Endothelial cell of umbilical vein (primary cell): ENCODE data around the gene CLEC12A. TPM values are rescaled to one million over a fixed set of nuclear protein-coding genes. Genes with fewer than 3 reads are reported as not detected.

Source experiments
- BruUV-seq: library from RNA; stranded (reverse); fragments of 400-500 nt; replicated peaks from 2 replicates; lab custom pipeline; 2021; lab: Mats Ljungman, UMichigan
- CTCF ChIA-PET: fragments of 300-600, 350-600 bp; sonication (Branson Sonifier 250); formaldehyde crosslinking; loops from one replicate; lab custom pipeline; 2021; ENCODE audit warnings: antibody characterized with exemption, inconsistent platforms; lab: Charles Lee
- POLR2A ChIA-PET: fragments of 300-600, 350-600 bp; sonication (Branson Sonifier 250); formaldehyde crosslinking; loops from one replicate; lab custom pipeline; 2021; ENCODE audit warnings: antibody characterized with exemption, inconsistent platforms; lab: Charles Lee
- DNase-seq: peaks from one replicate; pipeline ENCODE4 v3.0.0-alpha.2; 2011; ENCODE audit warnings: low read depth, low spot score
- FAIRE-seq: peaks from 2 replicates; lab custom pipeline; 2011; peaks lifted over from hg19 to GRCh38; lab: Jason Lieb, UNC
- H2AFZ ChIP-seq: 2 replicates; pipeline ENCODE4 v1.6.0; 2012; ENCODE audit warnings: low read depth, low read length, control low read depth, inconsistent platforms
- H3K27ac ChIP-seq: 2 replicates; pipeline ENCODE4 v1.5.1; 2011; ENCODE audit warnings: low read depth, mild to moderate bottlenecking, control low read depth, low read length, moderate library complexity; ENCODE audit not compliant: insufficient read depth
- H3K27me3 ChIP-seq, 2 experiments: 2 replicates each; pipeline versions ENCODE4 v1.6.0 to v1.6.1; 2011; ENCODE audit warnings: low read length in 2 of 2, mixed read lengths in 1 of 2; ENCODE audit not compliant: control insufficient read depth in 2 of 2, insufficient read depth in 2 of 2
- H3K36me3 ChIP-seq, 2 experiments: 2 replicates in 1 of 2; 3 replicates in 1 of 2; pipeline ENCODE4 v1.5.1; 2011; ENCODE audit warnings: low read length in 2 of 2, mild to moderate bottlenecking in 1 of 2, moderate library complexity in 1 of 2; ENCODE audit not compliant: control insufficient read depth in 2 of 2, insufficient read depth in 2 of 2; ENCODE audit errors: extremely low read depth in 1 of 2
- H3K4me1 ChIP-seq: 3 replicates; pipeline ENCODE4 v1.5.1; 2011; ENCODE audit warnings: mild to moderate bottlenecking, low read length; ENCODE audit not compliant: control insufficient read depth, insufficient read depth; ENCODE audit errors: extremely low read depth
- H3K4me2 ChIP-seq: 2 replicates; pipeline ENCODE4 v1.6.1; 2011; ENCODE audit warnings: low read length, control low read depth, mixed read lengths; ENCODE audit not compliant: insufficient read depth
- H3K4me3 ChIP-seq, 3 experiments: fragments of 200-600 bp in 1 of 3; sonication (generic), shearing (Covaris generic) in 1 of 3; replicated peaks in 1 of 3; 2 replicates each; pipeline ENCODE4 v1.5.1; 2011 to 2016; ENCODE audit warnings: control low read depth in 3 of 3, low read length in 3 of 3, mild to moderate bottlenecking in 2 of 3, inconsistent platforms in 1 of 3, low read depth in 1 of 3, moderate library complexity in 1 of 3; ENCODE audit not compliant: insufficient read depth in 1 of 3
- H3K79me2 ChIP-seq: 2 replicates; pipeline ENCODE4 v1.6.0; 2012; ENCODE audit warnings: low read length, inconsistent platforms; ENCODE audit not compliant: control insufficient read depth, insufficient read depth
- H3K9ac ChIP-seq: replicated peaks from 2 replicates; pipeline ENCODE3; 2011; ENCODE audit warnings: low read length, control low read depth; ENCODE audit not compliant: insufficient read depth; ENCODE audit errors: extremely low read depth
- H3K9me1 ChIP-seq: replicated peaks from 3 replicates; pipeline ENCODE4 v1.6.0; 2011; ENCODE audit warnings: mild to moderate bottlenecking, low read length; ENCODE audit not compliant: control insufficient read depth, insufficient read depth; ENCODE audit errors: extremely low read depth
- H3K9me3 ChIP-seq: replicated peaks from 2 replicates; pipeline ENCODE4 v1.5.1; 2012; ENCODE audit warnings: low read length, inconsistent platforms; ENCODE audit not compliant: control insufficient read depth, insufficient read depth
- H4K20me1 ChIP-seq: replicated peaks from 2 replicates; pipeline ENCODE3; 2011; ENCODE audit warnings: mild to moderate bottlenecking, low read length; ENCODE audit not compliant: control insufficient read depth, insufficient read depth; ENCODE audit errors: extremely low read depth
- EZH2 ChIP-seq: IDR thresholded peaks from 2 replicates; pipeline ENCODE4 v1.6.1; 2012; ENCODE audit warnings: borderline replicate concordance, low read depth, mild to moderate bottlenecking, moderate library complexity, low read length, inconsistent platforms; ENCODE audit not compliant: severe bottlenecking
- FOS ChIP-seq: IDR thresholded peaks from 2 replicates; pipeline ENCODE4 v1.6.1; 2011; ENCODE audit warnings: mild to moderate bottlenecking, low read length, moderate library complexity, borderline replicate concordance; ENCODE audit not compliant: insufficient read depth
- GATA2 ChIP-seq: IDR thresholded peaks from 2 replicates; pipeline ENCODE4 v1.7.0; 2011; ENCODE audit warnings: low read depth, mild to moderate bottlenecking, moderate library complexity, mixed read lengths, low read length; ENCODE audit not compliant: insufficient read length, insufficient read depth
- JUN ChIP-seq: IDR thresholded peaks from 2 replicates; pipeline ENCODE4 v1.6.1; 2011; ENCODE audit warnings: borderline replicate concordance, low read depth; ENCODE audit not compliant: insufficient read length, insufficient read depth
- MYC ChIP-seq: IDR thresholded peaks from one replicate; pipeline ENCODE4 v1.6.1; 2011; ENCODE audit warnings: mild to moderate bottlenecking, low read depth, low read length
- POLR2A ChIP-seq: IDR thresholded peaks from 2 replicates; pipeline ENCODE4 v1.6.1; 2012; ENCODE audit warnings: low read depth, mild to moderate bottlenecking, control low read depth, low read length
- POLR2AphosphoS5 ChIP-seq: IDR thresholded peaks from 2 replicates; pipeline ENCODE4 v1.6.1; 2012; ENCODE audit warnings: low read depth, mild to moderate bottlenecking, control low read depth, low read length, moderate library complexity; ENCODE audit not compliant: insufficient read depth
- dilution Hi-C: fragments of 300-500 bp; cut with MboI; formaldehyde crosslinking; loops from one replicate; pipeline ENCODE4 v1.15.0; 2019; ENCODE audit warnings: low sequenced_read_pairs; ENCODE audit not compliant: extremely low pct_ligation_motif_present
- intact Hi-C: fragments of 100-400 bp; cut with micrococcal nuclease; formaldehyde crosslinking; loops from one replicate; pipeline ENCODE4 v1.10.0; 2022
- polyA plus RNA-seq, 4 experiments: library from polyadenylated mRNA; depleted of rRNA in 3 of 4; stranded (reverse) in 3 of 4; unstranded in 1 of 4; fragments of >200 nt; gene quantifications; 2 replicates each; pipeline versions ENCODE4 v1.2.1 to v1.2.3, GENCODE V29; 2011 to 2012; ENCODE audit warnings: missing spikeins in 1 of 4
- total RNA-seq: library from RNA; stranded (reverse); gene quantifications from 2 replicates; pipeline ENCODE4 v1.2.3, GENCODE V29; 2021
- TF ChIP-seq, protein P1 (sequence below): IDR thresholded peaks from 2 replicates; pipeline ENCODE4 v1.6.1; 2011; ENCODE audit not compliant: insufficient read depth, insufficient read length
- TF ChIP-seq, protein P2 (sequence below), 2 donors: IDR thresholded peaks; 1 replicate in 1 of 2; 2 replicates in 1 of 2; pipeline ENCODE4 v1.5.1; 2011; ENCODE audit warnings: low read length in 2 of 2, mild to moderate bottlenecking in 2 of 2, moderate library complexity in 2 of 2, control low read depth in 1 of 2, inconsistent platforms in 1 of 2, low read depth in 1 of 2; ENCODE audit not compliant: insufficient read depth in 1 of 2; ENCODE audit errors: extremely low read depth in 1 of 2

Gene CLEC12A
- total and polyA plus RNA-seq, 2 donors (not counting 3 experiments of a cell fraction or from before 2014, with no cell fraction given), result not detected

DNA sequence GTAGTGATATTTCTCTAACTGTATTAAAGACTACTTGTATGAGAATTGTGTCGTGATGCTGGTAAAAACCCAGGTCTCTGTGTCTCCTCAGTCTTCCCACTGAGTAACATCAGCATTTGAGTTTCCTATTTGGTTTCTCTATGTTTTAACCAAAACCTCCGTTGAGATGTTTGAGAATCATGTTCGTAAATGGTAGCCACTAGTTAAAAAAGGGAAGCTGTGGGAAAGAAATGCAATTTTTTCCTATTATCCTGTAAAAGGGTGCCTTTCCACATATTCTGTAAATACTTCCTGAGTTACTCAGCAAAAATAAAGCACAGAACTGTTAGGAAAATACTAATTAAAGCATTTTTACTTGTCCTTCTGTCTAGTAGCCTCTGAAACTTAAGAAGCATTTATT is 20.7 kb downstream of the CLEC12A start:
- no peak overlapping the region for H2AFZ ChIP-seq
- H4K20me1 ChIP-seq, result no peaks in the 10 kb centered on the region
- no peak overlapping the region for H3K4me3 ChIP-seq
- CTCF ChIA-PET, result interaction anchor here (1.0 kb wide), 1 partner anchor 11 kb away, joined by 3 read pairs; no protein-coding TSS in a partner anchor
- POLR2A ChIA-PET, result no interaction called here
- H3K9me1 ChIP-seq, result no peaks in the 10 kb centered on the region
- TF ChIP-seq, protein P1, sequence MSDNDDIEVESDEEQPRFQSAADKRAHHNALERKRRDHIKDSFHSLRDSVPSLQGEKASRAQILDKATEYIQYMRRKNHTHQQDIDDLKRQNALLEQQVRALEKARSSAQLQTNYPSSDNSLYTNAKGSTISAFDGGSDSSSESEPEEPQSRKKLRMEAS, result no peak
- no peak for TF ChIP-seq POLR2A
- TF ChIP-seq EZH2, result no peak
- TF ChIP-seq, protein P2, sequence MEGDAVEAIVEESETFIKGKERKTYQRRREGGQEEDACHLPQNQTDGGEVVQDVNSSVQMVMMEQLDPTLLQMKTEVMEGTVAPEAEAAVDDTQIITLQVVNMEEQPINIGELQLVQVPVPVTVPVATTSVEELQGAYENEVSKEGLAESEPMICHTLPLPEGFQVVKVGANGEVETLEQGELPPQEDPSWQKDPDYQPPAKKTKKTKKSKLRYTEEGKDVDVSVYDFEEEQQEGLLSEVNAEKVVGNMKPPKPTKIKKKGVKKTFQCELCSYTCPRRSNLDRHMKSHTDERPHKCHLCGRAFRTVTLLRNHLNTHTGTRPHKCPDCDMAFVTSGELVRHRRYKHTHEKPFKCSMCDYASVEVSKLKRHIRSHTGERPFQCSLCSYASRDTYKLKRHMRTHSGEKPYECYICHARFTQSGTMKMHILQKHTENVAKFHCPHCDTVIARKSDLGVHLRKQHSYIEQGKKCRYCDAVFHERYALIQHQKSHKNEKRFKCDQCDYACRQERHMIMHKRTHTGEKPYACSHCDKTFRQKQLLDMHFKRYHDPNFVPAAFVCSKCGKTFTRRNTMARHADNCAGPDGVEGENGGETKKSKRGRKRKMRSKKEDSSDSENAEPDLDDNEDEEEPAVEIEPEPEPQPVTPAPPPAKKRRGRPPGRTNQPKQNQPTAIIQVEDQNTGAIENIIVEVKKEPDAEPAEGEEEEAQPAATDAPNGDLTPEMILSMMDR (IDR thresholded peaks at IDR 0.05; ENCODE audit: extremely low read depth in 1 of 2, insufficient read depth in 1 of 2, low read depth in 1 of 2, low read length in 2 of 2), result no peak
- TF ChIP-seq POLR2AphosphoS5, result no peak
- no peak for TF ChIP-seq MYC
- TF ChIP-seq JUN, result no peak
- no peak for TF ChIP-seq FOS
- TF ChIP-seq GATA2, result no peak
- no peak overlapping the region for H3K27ac ChIP-seq
- DNase-seq, result no peak
- H3K79me2 ChIP-seq, result no peaks in the 10 kb centered on the region
- H3K9me3 ChIP-seq, result no peaks in the 10 kb centered on the region
- H3K27me3 ChIP-seq, result peaks cover 0 to 2% of the 10 kb centered on the region in 2 experiments
- BruUV-seq, result no TSS peak
- intact Hi-C loops (no loop called here), dilution Hi-C loops (no loop called here)
- no peaks in the 10 kb centered on the region for H3K36me3 ChIP-seq
- H3K4me2 ChIP-seq, result no peak overlapping the region
- no peak for FAIRE-seq
- no peaks in the 10 kb centered on the region for H3K4me1 ChIP-seq
- H3K9ac ChIP-seq, result no peak overlapping the region
